H1 (cell line): Measurements from ENCODE around the gene MCF2L2. TPM values are rescaled to one million over a fixed set of nuclear protein-coding genes. Genes with fewer than 3 reads are reported as not detected.

Source experiments
- CTCF ChIA-PET: fragments of 300-600 bp; sonication (Branson Sonifier 250); formaldehyde crosslinking; loops from one replicate; lab custom pipeline; 2021; ENCODE audit not compliant: partially characterized antibody; lab: Charles Lee
- POLR2A ChIA-PET: fragments of 300-600 bp; sonication (Branson Sonifier 250); formaldehyde crosslinking; loops from one replicate; lab custom pipeline; 2021; ENCODE audit warnings: inconsistent platforms; ENCODE audit not compliant: partially characterized antibody; lab: Charles Lee
- DNase-seq, 2 experiments: peaks; one replicate each; pipeline versions ENCODE4 v3.0.0 to v3.0.0-alpha.2; 2010 to 2022; ENCODE audit warnings: low spot score in 2 of 2, low read depth in 1 of 2, mixed read lengths in 1 of 2
- FAIRE-seq: peaks from 2 replicates; lab custom pipeline; 2011; peaks lifted over from hg19 to GRCh38; lab: Jason Lieb, UNC
- H2AFZ ChIP-seq: 2 replicates; pipeline ENCODE4 v1.8.1; 2012; ENCODE audit warnings: low read length, inconsistent platforms
- H2AK5ac ChIP-seq: 2 replicates; pipeline ENCODE4 v1.6.1; 2013; ENCODE audit warnings: low read depth, low read length
- H2BK120ac ChIP-seq: replicated peaks from 2 replicates; pipeline ENCODE3; 2013; ENCODE audit warnings: low read depth, low read length, inconsistent platforms
- H2BK12ac ChIP-seq: 2 replicates; pipeline ENCODE4 v1.6.1; 2013; ENCODE audit warnings: low read depth, low read length
- H2BK15ac ChIP-seq: 2 replicates; pipeline ENCODE4 v1.6.1; 2013; ENCODE audit warnings: low read length
- H2BK20ac ChIP-seq: 2 replicates; pipeline ENCODE4 v1.6.1; 2013; ENCODE audit warnings: low read length
- H2BK5ac ChIP-seq: 2 replicates; pipeline ENCODE4 v1.6.1; 2013; ENCODE audit warnings: low read depth, low read length
- H3K14ac ChIP-seq: 2 replicates; pipeline ENCODE4 v1.6.1; 2013; ENCODE audit warnings: inconsistent platforms; ENCODE audit not compliant: insufficient read length
- H3K18ac ChIP-seq: 2 replicates; pipeline ENCODE4 v1.6.1; 2013; ENCODE audit warnings: low read length; ENCODE audit errors: extremely low read depth
- H3K23ac ChIP-seq: 2 replicates; pipeline ENCODE4 v1.6.1; 2013; ENCODE audit warnings: inconsistent platforms; ENCODE audit not compliant: insufficient read length
- H3K23me2 ChIP-seq: 2 replicates; pipeline ENCODE4 v1.6.1; 2013; ENCODE audit warnings: low read depth, low read length
- H3K27ac ChIP-seq: 2 replicates; pipeline ENCODE4 v1.6.1; 2011; ENCODE audit warnings: low read depth, low read length, inconsistent platforms
- H3K27me3 ChIP-seq, 4 experiments: replicated peaks in 1 of 4; 1 replicate in 1 of 4; 2 replicates in 3 of 4; pipeline versions ENCODE4 v1.6.1 to v1.8.1; 2011 to 2013; ENCODE audit warnings: low read length in 3 of 4, mild to moderate bottlenecking in 3 of 4, inconsistent platforms in 2 of 4, mixed read lengths in 2 of 4, moderate library complexity in 1 of 4; ENCODE audit not compliant: control insufficient read depth in 3 of 4, insufficient read depth in 3 of 4; ENCODE audit errors: extremely low read depth in 1 of 4
- H3K36me3 ChIP-seq, 4 experiments: 2 replicates each; pipeline versions ENCODE4 v1.6.1 to v1.8.1; 2011 to 2013; ENCODE audit warnings: mild to moderate bottlenecking in 4 of 4, low read length in 3 of 4, moderate library complexity in 2 of 4, control low read depth in 1 of 4, inconsistent platforms in 1 of 4; ENCODE audit not compliant: insufficient read depth in 4 of 4, control insufficient read depth in 2 of 4
- H3K4ac ChIP-seq: replicated peaks from 2 replicates; pipeline ENCODE3; 2013; ENCODE audit warnings: low read length, low read depth, mixed read lengths, inconsistent platforms; ENCODE audit not compliant: insufficient read length
- H3K4me1 ChIP-seq, 4 experiments: replicated peaks in 1 of 4; 1 replicate in 1 of 4; 2 replicates in 3 of 4; pipeline versions ENCODE4 v1.6.1 to v1.8.1; 2011 to 2013; ENCODE audit warnings: low read length in 3 of 4, inconsistent platforms in 2 of 4, mixed read lengths in 1 of 4; ENCODE audit not compliant: insufficient read depth in 4 of 4, control insufficient read depth in 3 of 4
- H3K4me2 ChIP-seq, 2 experiments: 2 replicates each; pipeline versions ENCODE4 v1.6.1 to v1.8.1; 2011 to 2013; ENCODE audit warnings: low read depth in 2 of 2, low read length in 2 of 2, control low read depth in 1 of 2, inconsistent platforms in 1 of 2, mild to moderate bottlenecking in 1 of 2; ENCODE audit not compliant: insufficient read depth in 1 of 2
- H3K4me3 ChIP-seq, 4 experiments: fragments of 200-600, 300-600 bp in 1 of 4; sonication (generic), shearing (Covaris generic), sonication (Bioruptor Twin) in 1 of 4; 2 replicates each; pipeline versions ENCODE4 v1.5.1 to v1.8.1; 2011 to 2016; ENCODE audit warnings: low read length in 4 of 4, low read depth in 3 of 4, control low read depth in 2 of 4, inconsistent platforms in 2 of 4, mild to moderate bottlenecking in 2 of 4, mixed read lengths in 1 of 4, moderate library complexity in 1 of 4; ENCODE audit not compliant: insufficient read depth in 2 of 4; ENCODE audit errors: extremely low read depth in 1 of 4
- H3K56ac ChIP-seq: replicated peaks from 2 replicates; pipeline ENCODE3; 2013; ENCODE audit warnings: low read depth, mild to moderate bottlenecking, mixed read lengths, low read length, inconsistent platforms; ENCODE audit not compliant: insufficient read length
- H3K79me1 ChIP-seq: 2 replicates; pipeline ENCODE4 v1.6.1; 2013; ENCODE audit warnings: low read depth, low read length, control low read depth
- H3K79me2 ChIP-seq, 2 experiments: 2 replicates each; pipeline versions ENCODE4 v1.6.1 to v1.8.1; 2012 to 2013; ENCODE audit warnings: low read length in 2 of 2, mild to moderate bottlenecking in 2 of 2, inconsistent platforms in 1 of 2; ENCODE audit not compliant: insufficient read depth in 2 of 2, control insufficient read depth in 1 of 2
- H3K9ac ChIP-seq, 4 experiments: replicated peaks in 1 of 4; 1 replicate in 1 of 4; 2 replicates in 3 of 4; pipeline versions ENCODE4 v1.6.1 to v1.8.1; 2011 to 2013; ENCODE audit warnings: low read depth in 3 of 4, low read length in 3 of 4, control low read depth in 2 of 4, mild to moderate bottlenecking in 2 of 4, moderate library complexity in 2 of 4, inconsistent platforms in 1 of 4; ENCODE audit errors: extremely low read depth in 1 of 4
- H3K9me3 ChIP-seq, 2 experiments: 2 replicates each; pipeline versions ENCODE4 v1.6.1 to v1.8.1; 2012 to 2013; ENCODE audit warnings: mild to moderate bottlenecking in 2 of 2, moderate library complexity in 2 of 2, control low read depth in 1 of 2, inconsistent platforms in 1 of 2, low read depth in 1 of 2, low read length in 1 of 2, mixed read lengths in 1 of 2; ENCODE audit not compliant: insufficient read depth in 2 of 2
- H4K20me1 ChIP-seq, 2 experiments: replicated peaks in 1 of 2; 2 replicates each; pipeline versions ENCODE3 to v1.8.1; 2011 to 2013; ENCODE audit warnings: inconsistent platforms in 2 of 2, low read length in 2 of 2, mild to moderate bottlenecking in 1 of 2; ENCODE audit not compliant: insufficient read depth in 2 of 2, control insufficient read depth in 1 of 2
- H4K5ac ChIP-seq: 2 replicates; pipeline ENCODE4 v1.6.1; 2013; ENCODE audit warnings: low read length, low read depth, mixed read lengths, inconsistent platforms; ENCODE audit not compliant: insufficient read length
- H4K8ac ChIP-seq: 2 replicates; pipeline ENCODE4 v1.8.0; 2013; ENCODE audit warnings: mild to moderate bottlenecking, moderate library complexity, low read length, inconsistent platforms; ENCODE audit not compliant: insufficient read depth; ENCODE audit errors: extremely low read depth
- H4K91ac ChIP-seq: replicated peaks from 2 replicates; pipeline ENCODE3; 2013; ENCODE audit warnings: low read length, mixed read lengths, inconsistent platforms; ENCODE audit not compliant: insufficient read length
- ATF2 ChIP-seq: IDR thresholded peaks from 2 replicates; pipeline ENCODE4 v1.6.1; 2012; ENCODE audit warnings: low read length, inconsistent platforms
- CBX8 ChIP-seq: fragments of 300-800, 300-1000 bp; sonication (generic); IDR thresholded peaks from 2 replicates; pipeline ENCODE4 v1.7.1; 2016; ENCODE audit warnings: low read depth, low read length, borderline replicate concordance
- KDM1A ChIP-seq: fragments of 200-600, 300-600 bp; sonication (generic); IDR thresholded peaks from 2 replicates; pipeline ENCODE4 v1.7.1; 2016; ENCODE audit warnings: mild to moderate bottlenecking, low read length, borderline replicate concordance
- RBBP5 ChIP-seq: IDR thresholded peaks from 2 replicates; pipeline ENCODE4 v1.7.1; 2012; ENCODE audit warnings: low read depth, mild to moderate bottlenecking, inconsistent platforms, low read length, moderate library complexity, borderline replicate concordance
- RNF2 ChIP-seq: fragments of 200-900, 300-1000 bp; sonication (generic); IDR thresholded peaks from 2 replicates; pipeline ENCODE4 v1.7.1; 2016; ENCODE audit warnings: borderline replicate concordance, low read depth, mild to moderate bottlenecking, antibody characterized with exemption, low read length; ENCODE audit not compliant: poor library complexity, severe bottlenecking; ENCODE audit errors: missing control alignments
- RXRA ChIP-seq: IDR thresholded peaks from 2 replicates; pipeline ENCODE4 v1.6.1; 2011; ENCODE audit warnings: low read depth, mild to moderate bottlenecking, low read length, moderate library complexity; ENCODE audit not compliant: insufficient read depth
- SIN3A ChIP-seq, 2 experiments: IDR thresholded peaks in 1 of 2; conservative IDR thresholded peaks in 1 of 2; 2 replicates each; pipeline ENCODE4 v1.6.1; 2011 to 2012; ENCODE audit warnings: low read length in 2 of 2, improper control_type of control experiment in 1 of 2, low read depth in 1 of 2, mild to moderate bottlenecking in 1 of 2
- SIRT6 ChIP-seq: IDR thresholded peaks from one replicate; pipeline ENCODE4 v1.7.1; 2012; ENCODE audit warnings: low read length, inconsistent platforms
- ZNF274 ChIP-seq: IDR thresholded peaks from 2 replicates; pipeline ENCODE4 v1.7.0; 2012; ENCODE audit warnings: low read length, borderline replicate concordance; ENCODE audit errors: extremely low read depth
- WGBS, 2 experiments: shearing (Covaris generic) in 1 of 2; methylation state at CpG; one replicate each; pipeline versions ENCODE4 v1.1.6 to v1.1.7; 2013 to 2015; ENCODE audit warnings: low lambda C conversion rate in 2 of 2, mixed read lengths in 2 of 2, inconsistent platforms in 1 of 2, low coverage in 1 of 2, missing lambda C conversion rate in 1 of 2; ENCODE audit not compliant: insufficient replicate concordance in 2 of 2, insufficient coverage in 1 of 2, insufficient read length in 1 of 2; ENCODE audit errors: extremely low coverage in 1 of 2, missing lambda C conversion rate in 1 of 2; 5-methylcytosine and 5-hydroxymethylcytosine counted together
- polyA plus RNA-seq, 7 experiments: library from polyadenylated mRNA; depleted of rRNA in 3 of 7; stranded (reverse) in 5 of 7; unstranded in 2 of 7; fragments of >200 nt in 5 of 7; fragments of 200-250 nt in 2 of 7; gene quantifications; 1 replicate in 5 of 7; 2 replicates in 1 of 7; 4 replicates in 1 of 7; pipeline versions ENCODE4 v1.2.1 to v1.2.3, GENCODE V29; 2011 to 2013; ENCODE audit warnings: missing spikeins in 2 of 7, mixed read lengths in 2 of 7
- total RNA-seq: library from RNA; stranded (reverse); fragmentation: NEBNext Ultra II Directional; extraction: Animal tissue kit (Norgen Biotek cat#: 25700); gene quantifications from 2 replicates; pipeline ENCODE4 v1.2.1, GENCODE V29; 2021

The MCF2L2 gene
- total and polyA plus RNA-seq, 2 of the 8 experiments (the other 6 are each of a cell fraction or from before 2014, with no cell fraction given): 4.1 to 13.7 TPM

DNA sequence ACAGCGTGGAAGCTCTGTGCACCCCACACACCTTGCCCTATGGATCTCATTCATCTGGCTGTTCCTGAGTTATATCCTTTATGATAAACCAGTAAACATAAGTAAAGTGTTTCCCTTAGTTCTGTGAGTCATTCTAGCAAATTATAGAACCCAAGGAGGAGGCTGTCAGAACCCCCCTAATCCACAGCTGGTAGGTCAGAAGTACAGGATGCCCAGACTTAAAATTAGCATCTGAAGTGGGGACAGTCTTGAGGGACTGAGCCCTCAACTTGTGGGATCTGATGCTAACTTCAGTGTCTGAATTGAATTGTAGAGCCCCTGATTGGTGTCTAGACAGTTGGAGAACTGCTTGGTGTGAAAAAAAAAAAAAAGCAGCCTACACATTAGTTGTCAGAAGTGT is 100.3 kb downstream of the MCF2L2 start:
- no peaks in the 10 kb centered on the region for H3K36me3 ChIP-seq
- H2BK5ac ChIP-seq: no peak overlapping the region
- ChIA-PET POLR2A (no interaction called here), CTCF (interaction anchor here (0.6 to 0.8 kb wide), 2 partner anchors 25 to 45 kb away, joined by 3 read pairs; no protein-coding TSS in a partner anchor)
- H4K8ac ChIP-seq: no peak overlapping the region
- no peaks in the 10 kb centered on the region for H3K27me3 ChIP-seq
- no peak overlapping the region for H3K4me2 ChIP-seq
- H3K56ac ChIP-seq: no peak overlapping the region
- no peak overlapping the region for H3K14ac ChIP-seq
- H3K4me1 ChIP-seq: peaks cover 2 to 11% (median 7%) of the 10 kb centered on the region in 4 experiments; a peak in 4 of 7 replicates
- no peaks in the 10 kb centered on the region for H3K79me1 ChIP-seq
- no peak overlapping the region for H4K91ac ChIP-seq
- no peak overlapping the region for H2BK15ac ChIP-seq
- H3K9me3 ChIP-seq: no peaks in the 10 kb centered on the region
- no peak overlapping the region for H2BK12ac ChIP-seq
- no peaks in the 10 kb centered on the region for H4K20me1 ChIP-seq
- H2AFZ ChIP-seq: no peak overlapping the region
- H2BK20ac ChIP-seq: no peak overlapping the region
- DNase-seq: no peak
- no peak overlapping the region for H3K4ac ChIP-seq
- H3K27ac ChIP-seq: no peak overlapping the region
- H2AK5ac ChIP-seq: no peak overlapping the region
- WGBS, 2 experiments: 92% methylated on average over 1 of the region's 1 CpG; no CpG with 5 or more reads in 1 of the 2 experiments
- no peaks in the 10 kb centered on the region for H3K79me2 ChIP-seq
- H3K9ac ChIP-seq: no peak overlapping the region
- H3K23me2 ChIP-seq: no peaks in the 10 kb centered on the region
- FAIRE-seq: no peak
- H3K4me3 ChIP-seq: no peak overlapping the region
- H3K18ac ChIP-seq: no peak overlapping the region
- H3K23ac ChIP-seq: no peak overlapping the region
- no peak overlapping the region for H4K5ac ChIP-seq
- no peak overlapping the region for H2BK120ac ChIP-seq
- TF ChIP-seq RNF2 (no peak), ZNF274 (no peak), RBBP5 (no peak), ATF2 (no peak), RXRA (no peak), SIRT6 (no peak), SIN3A (conservative IDR thresholded peaks at IDR 0.05 in 1 of 2, IDR thresholded peaks at IDR 0.05 in 1 of 2; ENCODE audit: low read depth in 1 of 2, low read length in 2 of 2) (no peak), CBX8 (no peak), KDM1A (no peak)
